Stimulated activated naive CD4-positive, alpha-beta T cell treated with Interleukin-2 at 50 U/mL for 16 hours (primary cell): ENCODE data around the gene WDR90.
A peak's percentile ranks its signal among the peaks of the same experiment; 100 is the strongest.

Source experiments
- DNase-seq: peaks from one replicate; lab custom pipeline; 2025; lab: John Stamatoyannopoulos, UW

WDR90 gene

DNA sequence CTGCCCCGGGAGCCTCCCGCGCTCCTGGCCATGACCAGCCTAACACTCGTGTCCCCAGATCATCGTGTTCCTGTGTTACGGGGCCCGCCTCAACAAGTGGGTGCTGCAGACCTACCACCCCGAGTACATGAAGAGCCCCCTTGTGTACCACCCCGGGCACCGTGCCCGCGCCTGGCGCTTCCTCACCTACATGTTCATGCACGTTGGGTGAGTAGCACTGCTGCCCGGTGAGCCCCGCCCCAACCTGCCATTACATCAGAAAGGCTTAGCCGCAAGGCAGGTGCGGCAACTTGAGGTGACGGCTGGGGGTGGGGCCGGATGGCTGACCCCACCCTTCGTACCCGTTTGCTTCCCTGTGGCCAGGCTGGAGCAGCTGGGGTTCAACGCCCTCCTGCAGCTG, 27.7 kb downstream of the WDR90 start:
- DNase-seq: no peak

DNA sequence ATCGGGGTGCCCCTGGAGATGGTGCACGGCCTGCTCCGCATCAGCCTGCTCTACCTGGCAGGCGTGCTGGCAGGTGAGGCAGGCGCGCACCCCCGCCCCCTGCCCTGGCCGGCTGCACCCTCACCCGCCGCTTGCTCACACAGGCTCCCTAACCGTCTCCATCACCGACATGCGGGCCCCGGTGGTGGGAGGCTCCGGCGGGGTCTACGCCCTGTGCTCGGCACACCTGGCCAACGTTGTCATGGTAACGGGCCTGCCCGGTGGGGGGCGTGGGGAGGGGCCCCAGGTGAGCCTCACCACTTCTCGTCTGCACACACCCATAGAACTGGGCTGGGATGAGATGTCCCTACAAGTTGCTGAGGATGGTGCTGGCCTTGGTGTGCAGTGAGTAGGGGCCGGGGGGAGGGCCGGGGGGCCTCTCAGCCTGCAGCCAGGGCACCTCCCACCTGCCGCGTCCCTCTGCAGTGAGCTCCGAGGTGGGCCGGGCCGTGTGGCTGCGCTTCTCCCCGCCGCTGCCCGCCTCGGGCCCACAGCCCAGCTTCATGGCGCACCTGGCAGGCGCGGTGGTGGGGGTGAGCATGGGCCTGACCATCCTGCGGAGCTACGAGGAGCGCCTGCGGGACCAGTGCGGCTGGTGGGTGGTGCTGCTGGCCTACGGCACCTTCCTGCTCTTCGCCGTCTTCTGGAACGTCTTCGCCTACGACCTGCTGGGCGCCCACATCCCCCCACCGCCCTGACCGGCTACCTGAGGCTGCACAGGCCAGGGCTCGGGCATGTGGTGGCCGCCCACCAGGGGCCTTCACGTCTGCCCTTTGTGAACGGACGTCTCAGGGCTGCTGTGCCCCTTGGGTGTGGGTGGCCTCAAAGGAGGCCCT, 28.4 kb downstream of the WDR90 start:
- DNase-seq: no peak

DNA sequence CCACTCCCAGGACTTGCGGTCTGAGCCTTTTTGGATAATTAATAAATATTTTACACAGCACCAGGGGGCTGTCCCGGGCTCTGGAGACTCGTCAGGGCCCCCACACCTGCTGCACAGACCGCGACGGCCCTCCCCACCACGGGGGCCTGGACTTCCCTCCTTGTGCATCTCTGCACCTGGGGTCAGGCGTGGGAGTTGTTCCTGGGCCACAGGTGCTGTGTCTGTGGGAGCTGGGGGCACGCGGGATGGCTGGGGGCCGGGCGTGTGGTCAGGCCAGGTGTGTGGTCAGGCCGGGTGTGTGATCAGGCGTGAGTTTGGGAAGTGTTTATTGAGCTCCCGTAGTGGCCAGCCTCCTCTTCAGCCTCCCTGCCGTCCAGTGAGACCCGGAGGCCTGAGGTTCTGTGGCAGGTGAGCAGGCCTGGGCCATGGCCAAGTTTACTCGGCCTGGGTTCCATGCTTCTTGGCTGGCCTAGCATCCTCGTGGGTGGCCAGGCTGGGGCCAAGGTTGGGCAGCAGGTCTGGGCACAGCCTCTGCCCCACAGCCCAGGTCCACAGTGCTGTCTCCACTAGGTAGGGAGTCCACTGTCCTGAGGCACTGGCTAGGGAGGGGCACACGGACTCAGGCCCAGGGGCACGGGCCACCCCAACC, 29.2 kb downstream of the WDR90 start:
- DNase-seq: no peak

DNA sequence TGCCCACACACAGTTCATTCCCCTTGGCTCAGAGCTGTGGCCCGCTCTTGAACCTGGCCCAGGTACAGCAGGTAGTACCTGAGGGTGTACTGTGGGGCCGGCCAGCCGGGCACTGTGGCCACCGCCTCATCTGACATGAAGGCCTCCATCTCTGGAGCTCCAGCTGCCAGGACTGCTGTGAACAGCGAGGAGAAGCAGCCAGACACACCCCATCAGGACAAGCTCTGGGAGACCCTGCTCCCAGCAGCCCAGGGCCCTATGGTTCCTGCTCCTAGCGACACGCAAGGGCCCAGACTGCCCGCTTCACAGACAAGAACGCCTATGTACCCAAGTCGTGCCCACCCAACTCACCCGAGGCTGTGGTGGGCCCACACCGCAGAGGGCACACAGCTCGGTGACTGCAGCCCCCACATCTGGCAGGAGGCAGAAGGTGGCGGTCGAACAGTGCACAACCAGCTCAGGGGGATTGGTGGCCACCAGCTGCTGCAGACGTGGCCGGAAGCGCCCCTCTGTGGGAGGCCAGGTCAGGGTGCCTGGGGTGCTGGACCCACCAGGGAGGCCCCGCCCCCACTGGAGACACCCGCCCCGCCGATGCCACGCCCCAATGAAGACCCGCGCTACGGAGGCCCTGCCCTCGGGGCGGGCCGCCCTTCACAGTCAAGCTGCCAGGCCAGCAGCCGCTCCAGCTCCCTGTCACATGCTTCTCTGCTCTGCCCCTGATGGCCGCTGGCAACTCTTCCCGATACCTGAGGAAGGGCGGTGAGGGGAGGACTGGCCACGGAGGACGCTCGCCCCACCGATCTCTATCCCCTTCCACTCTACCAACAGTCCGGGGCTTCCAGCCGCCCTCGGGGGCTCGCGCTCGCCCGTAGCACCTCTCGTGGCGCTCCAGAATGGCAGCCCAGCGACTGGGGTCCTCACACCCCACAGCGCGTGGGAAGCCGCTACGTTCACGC, 30.0 kb downstream of the WDR90 start:
- peak; percentile 35 for DNase-seq

DNA sequence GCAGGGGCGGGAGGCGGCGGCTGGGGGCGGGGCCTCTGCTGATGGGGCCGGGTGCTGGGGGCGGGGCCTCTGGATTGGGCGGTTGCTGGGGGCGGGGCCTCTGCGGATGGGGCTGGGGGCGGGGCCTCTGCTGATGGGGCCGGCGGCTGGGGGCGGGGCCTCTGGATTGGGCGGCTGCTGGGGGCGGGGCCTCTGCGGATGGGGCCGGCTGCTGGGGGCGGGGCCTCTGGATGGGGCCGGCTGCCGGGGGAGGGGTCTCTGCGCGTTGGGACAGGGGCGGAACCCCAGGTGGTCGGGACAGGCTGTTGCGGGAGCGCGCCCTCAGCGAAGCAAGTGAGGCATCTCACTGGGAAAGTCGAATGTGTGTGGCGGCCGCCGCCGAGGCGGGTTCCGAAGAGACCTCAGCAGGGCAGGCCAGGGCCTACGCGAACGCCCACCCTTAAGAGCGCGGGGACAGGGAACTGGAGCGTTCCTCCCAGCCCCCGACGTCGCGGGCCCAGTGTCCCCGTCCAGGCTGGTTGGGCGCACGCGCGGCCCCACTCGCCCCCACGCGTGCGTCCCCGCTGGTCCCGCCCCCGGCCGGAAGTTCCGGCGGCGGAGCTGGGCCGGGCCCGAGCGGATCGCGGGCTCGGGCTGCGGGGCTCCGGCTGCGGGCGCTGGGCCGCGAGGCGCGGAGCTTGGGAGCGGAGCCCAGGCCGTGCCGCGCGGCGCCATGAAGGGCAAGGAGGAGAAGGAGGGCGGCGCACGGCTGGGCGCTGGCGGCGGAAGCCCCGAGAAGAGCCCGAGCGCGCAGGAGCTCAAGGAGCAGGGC, 30.9 kb downstream of the WDR90 start, which contains the start of gene STUB1:
TSS of gene STUB1 (plus strand) at position 597 of the 811 bp plus-strand sequence. CDS start at position 713, 116 bp downstream.
- DNase-seq: peak; percentile 91

DNA sequence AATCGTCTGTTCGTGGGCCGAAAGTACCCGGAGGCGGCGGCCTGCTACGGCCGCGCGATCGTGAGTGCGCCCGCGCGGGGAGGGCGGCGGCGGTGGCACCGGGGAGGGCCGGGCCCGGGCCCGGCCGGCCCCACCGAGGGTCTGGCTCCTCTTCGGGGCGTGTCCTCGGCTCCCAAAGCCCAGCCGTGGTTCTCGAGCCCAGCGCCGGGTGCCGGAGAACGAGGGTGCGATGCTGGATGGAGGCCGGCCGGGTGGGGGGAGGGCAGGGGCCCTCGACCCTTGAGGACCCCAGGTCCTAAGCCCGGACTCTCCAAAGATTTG, 31.4 kb downstream of the WDR90 start:
- no peak for DNase-seq

DNA sequence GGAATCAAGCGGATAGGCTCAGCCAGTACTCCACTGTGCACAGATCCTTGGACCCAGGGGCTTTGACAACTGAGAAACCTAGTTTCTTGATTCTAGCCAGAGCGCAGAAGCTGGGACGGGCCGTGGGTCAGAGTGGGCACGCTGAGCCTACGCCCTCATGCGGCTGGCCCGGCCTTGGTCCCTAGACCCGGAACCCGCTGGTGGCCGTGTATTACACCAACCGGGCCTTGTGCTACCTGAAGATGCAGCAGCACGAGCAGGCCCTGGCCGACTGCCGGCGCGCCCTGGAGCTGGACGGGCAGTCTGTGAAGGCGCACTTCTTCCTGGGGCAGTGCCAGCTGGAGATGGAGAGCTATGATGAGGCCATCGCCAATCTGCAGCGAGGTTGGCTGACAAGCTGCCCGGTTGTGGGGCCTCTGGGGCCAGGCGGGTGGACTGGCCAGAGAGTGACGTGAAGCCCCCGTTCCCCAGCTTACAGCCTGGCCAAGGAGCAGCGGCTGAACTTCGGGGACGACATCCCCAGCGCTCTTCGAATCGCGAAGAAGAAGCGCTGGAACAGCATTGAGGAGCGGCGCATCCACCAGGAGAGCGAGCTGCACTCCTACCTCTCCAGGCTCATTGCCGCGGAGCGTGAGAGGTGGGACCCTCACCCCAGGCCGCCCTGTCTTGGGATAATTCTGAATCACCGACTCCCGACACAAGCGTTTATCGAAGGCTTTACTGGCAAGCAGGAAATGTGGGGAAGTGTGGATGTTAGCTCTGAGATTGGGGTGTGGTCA, 32.0 kb downstream of the WDR90 start:
- DNase-seq: no peak

DNA sequence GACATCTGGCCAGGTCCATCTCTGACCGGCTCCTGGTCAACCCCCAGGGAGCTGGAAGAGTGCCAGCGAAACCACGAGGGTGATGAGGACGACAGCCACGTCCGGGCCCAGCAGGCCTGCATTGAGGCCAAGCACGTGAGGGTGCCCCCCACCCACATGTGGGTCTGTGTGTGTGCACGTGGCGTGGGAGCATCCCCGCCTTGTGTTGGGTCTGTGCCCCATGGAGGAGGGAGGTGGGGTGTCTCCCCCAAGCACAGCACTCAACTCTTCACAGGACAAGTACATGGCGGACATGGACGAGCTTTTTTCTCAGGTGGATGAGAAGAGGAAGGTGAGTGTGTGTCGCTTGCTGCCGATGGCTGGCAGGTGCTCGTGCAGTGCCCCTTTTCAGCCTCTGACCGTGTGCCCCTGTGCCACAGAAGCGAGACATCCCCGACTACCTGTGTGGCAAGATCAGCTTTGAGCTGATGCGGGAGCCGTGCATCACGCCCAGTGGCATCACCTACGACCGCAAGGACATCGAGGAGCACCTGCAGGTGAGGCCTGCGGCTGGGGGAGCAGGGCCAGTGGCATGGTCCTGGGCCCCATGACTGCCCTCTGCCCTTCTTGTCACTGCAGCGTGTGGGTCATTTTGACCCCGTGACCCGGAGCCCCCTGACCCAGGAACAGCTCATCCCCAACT, 32.7 kb downstream of the WDR90 start:
- no peak for DNase-seq

DNA sequence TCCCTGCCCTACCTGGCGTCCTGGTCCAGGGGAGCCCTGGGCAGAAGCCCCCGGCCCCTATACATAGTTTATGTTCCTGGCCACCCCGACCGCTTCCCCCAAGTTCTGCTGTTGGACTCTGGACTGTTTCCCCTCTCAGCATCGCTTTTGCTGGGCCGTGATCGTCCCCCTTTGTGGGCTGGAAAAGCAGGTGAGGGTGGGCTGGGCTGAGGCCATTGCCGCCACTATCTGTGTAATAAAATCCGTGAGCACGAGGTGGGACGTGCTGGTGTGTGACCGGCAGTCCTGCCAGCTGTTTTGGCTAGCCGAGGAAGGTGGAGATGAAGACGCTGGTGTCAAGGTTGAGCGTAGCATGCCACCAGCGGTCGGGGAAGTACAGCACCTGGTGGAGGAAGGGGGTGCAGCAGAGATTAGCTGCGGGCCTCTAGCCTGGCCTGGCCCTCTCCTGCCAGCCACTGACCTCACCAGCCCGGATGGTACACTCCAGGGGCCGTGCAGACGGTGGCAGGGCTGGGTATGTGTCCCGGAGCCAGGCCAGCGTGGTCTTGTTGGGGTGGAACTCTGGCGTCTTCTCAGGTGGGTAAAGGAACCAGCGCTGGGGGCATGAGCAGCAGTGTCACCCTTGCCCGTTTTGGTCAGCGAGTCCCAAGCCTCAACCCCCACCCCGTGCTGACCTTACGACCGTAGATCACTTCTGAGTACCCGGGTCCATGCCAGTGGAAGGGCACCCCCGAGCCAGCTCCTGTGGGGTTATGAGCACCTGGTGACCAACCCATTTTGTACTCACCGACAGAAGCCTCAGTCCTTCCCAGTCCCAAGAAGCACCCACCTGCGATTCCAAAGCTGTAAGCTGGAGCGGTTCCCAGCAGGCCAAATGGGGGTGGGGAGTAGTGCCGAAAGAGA, 33.6 kb downstream of the WDR90 start:
- no peak for DNase-seq

DNA sequence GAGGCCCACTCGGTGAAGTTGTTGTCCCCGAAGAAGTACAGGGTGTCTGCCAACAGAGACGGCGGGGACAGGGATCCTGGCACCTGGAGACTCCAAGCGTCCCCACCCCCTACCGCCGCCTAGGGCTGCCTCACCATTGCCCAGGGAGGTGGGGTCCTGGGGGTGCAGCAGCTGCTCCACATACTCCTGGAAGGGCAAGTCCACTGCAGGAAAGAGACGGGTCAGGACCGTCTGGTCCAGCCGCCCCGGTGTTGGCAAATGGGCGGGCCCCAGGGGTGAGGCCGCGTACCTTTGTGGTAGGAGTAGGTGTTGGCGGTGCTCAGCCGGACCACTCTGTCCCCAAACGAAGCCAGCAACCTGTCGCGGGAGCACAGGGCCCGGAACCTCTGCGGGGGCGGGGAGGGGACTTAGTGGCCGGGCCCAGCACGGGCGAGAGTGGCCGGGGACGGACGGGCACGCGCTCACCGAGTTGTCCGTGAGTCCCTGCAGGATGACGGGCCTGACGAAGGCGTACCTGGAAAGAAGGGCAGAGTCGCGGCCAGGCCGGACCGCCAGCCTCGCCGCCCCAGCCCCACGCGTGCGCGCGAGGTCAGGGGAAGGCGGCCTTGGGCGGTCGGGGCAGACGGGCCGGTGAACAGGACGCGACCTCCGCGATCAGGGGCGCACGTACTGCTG, 34.4 kb downstream of the WDR90 start:
- no peak for DNase-seq

DNA sequence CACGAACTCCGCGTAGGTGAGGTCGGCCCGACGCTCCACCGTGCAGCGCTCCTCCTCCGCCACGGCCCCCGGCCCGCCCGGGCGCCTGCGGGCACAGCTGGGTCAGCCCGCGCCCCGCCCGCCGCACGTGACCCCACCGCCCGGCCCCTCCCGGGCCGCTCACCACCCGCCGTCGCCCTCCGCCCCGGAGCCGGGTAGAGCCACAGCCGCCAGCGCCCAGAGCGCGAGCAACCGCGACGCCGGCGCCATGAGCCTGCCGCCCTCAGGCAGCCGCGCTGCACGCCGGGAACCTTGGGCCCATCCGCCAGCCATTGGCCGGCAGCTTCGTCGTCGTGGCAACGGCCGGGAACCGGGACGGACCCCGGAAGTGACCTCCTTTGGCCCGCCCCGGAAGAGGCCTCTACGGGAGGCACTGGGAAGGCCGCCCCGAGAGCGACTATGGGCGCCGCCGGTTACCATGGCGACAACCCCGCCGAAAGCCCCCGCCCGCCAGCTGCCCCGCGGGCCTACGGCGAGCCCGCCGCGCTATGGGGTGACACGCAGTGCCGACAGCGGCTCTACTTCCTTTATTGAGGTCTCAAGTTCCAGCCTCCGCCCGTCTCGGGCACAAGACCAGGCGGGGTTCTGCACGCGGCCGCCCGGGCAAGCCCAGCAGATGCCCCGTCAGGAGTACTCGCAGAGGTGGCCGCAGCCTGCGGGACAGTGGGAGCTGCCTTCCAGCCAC, 35.1 kb downstream of the WDR90 start, which contains the start of gene JMJD8:
TSS of gene JMJD8 (minus strand) at position 264 of the 724 bp plus-strand sequence. CDS start at position 249, 15 bp downstream.
- peak; percentile 97 for DNase-seq

DNA sequence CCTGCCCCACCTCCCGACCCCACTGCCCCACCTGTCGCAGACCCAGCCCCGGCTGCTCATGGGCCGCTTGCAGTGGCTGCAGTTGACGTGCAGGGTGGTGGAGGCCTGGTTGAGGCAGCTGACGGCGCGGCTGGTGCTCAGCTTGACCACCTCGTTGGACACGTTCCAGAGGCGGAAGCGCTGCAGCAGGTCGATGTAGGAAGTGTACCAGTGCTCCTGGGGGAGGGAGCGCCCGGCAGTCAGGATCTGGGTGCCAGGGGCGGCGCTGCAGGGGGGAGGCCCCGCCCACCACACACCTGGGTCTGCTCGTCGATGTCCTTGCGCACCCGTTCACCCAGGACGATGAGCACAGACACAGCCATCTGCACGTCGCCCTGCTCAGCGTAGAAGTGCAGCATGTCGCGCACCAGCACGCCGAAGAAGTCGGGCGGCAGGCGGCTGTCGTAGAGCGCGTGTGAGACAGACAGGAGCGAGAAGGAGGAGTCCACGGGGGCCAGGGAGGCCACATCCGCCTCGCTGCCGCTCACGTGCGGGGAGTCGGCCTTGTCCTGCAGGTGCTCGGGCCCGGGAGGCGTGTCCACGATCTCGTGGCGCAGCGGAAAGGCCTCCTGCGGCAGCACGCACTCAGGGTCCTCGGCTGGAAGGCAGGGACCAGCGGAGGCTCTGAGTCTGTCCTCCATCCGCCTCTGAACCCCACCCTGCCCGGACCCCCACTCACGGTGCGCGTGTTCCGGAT, 36.0 kb downstream of the WDR90 start:
- no peak for DNase-seq

DNA sequence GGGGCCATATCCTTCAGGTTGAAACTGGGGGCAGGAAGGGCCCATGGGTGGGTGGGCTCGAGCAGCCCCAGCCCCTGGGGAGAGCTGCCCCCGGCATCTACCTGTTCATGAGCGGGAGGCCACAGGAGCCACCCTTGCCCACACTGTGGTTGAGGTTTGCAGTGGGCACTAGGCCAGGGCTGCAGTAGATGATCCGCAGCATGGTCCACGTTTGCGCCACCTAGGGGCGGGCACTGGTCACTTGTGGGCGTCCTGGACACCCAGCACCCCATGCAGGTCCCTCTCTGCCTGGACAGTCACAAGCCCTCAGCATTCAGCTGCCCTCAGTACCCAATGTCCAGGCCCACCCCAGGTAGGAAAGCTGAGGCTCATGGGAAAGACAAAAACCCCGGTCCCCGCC, 36.8 kb downstream of the WDR90 start:
- DNase-seq: no peak

DNA sequence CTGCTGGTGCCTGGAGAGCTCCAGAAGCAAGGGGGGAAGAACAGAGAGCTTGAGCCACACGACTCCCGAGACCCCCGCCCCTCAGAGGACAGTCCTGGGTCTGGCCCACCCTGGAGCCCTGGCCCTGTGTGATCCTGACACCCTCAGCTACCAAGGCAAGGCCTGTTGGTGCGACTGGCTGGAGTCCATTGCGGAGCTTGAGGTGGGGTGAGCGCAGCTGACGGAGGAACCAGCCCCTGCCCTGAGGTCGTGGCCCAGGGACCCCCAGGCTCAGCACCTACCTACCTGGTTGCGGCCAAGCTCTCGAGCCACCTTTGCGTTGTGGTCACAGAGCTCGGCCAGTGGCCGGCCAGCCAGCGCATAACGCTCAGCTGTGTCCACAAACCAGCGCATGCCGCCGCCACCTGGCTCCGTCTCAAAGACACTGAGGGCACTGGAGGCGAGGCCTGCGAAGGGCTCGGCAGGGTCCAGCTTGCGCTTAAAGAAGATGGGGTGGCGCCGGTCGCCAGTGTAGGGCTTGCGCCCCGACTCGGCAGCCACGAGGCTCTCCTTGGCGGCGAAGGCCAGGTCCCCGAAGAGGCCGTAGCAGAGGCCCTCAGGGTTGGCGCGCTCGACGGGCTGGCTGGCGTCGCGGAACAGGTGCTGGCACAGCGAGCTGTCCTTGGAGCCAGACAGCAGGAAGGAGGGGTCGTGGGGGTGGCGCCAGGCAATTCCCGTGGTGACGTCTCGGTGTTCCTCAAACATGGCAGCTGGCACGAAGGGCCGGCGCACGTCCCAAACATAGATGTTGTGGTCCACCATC, 37.5 kb downstream of the WDR90 start:
- no peak for DNase-seq

DNA sequence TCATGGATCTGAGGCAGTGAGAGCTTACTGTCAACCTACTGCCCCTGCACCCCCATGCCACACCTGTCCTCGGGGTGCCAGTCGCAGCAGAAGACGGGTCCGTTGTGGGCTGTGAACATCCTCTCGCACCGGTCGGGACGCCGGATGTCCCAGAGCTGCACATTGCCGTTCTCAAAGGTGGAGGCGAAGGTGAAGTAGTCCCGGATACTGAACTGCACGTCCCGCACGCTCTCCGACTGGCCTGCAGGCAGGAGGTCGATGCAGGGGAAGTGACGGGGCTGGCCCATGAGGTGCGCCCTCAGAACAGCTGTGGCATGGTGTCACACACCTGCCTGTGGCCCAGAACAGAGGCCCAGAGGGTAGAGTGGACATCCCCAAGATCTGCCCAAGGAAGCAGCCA, 38.3 kb downstream of the WDR90 start:
- no peak for DNase-seq
